HT1080 (cell line): ENCODE measurements around the gene GDF9. TPM values are rescaled to one million over a fixed set of nuclear protein-coding genes. Genes with fewer than 3 reads are reported as not detected.

ENCODE experiments used
- DNase-seq: peaks from one replicate; pipeline ENCODE4 v3.0.0-alpha.2; 2015; ENCODE audit warnings: low read depth
- total RNA-seq: library from RNA; depleted of rRNA; stranded (reverse); fragments of >200 nt; shearing (Covaris generic); gene quantifications from 2 replicates; pipeline ENCODE4 v1.2.3, GENCODE V29; 2014

The GDF9 gene
- total RNA-seq, 1 experiment from 2014 or later = 0.21 TPM

DNA sequence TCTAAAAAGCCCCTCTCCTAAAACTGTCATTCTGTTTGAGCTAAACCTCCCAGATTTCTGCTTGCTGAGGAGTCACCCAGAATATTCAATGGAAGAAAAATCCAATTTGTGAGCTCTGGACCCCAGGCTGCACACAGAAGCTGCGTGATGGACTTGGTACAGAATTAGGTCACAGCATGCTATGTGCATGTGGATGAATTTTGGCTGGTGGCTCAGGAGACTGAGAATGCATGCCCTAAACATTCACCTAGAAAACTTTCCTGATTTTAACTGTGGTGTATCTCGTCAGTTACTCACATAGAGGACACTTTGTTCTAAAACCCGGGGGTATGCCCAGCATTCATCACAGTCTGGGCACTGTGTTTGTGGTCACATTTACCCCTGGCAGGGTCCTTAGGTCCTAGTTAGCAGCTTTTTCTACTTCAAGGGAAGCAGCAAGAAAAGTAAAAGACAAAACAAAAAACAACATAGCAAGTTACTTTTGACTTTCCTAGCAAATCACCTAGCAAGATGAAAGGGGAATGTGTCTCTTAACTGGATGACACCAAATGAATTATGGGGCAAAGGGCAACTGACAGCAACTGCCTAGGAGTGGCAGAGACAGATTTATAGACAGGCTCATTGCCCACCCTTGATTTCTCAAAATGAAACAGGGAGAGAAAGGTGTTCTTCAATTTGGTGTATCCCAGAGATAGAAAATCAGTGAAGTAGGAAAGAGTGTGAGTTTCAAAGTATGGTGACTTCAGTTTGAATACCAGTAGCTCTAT lies 27.6 kb downstream of the GDF9 start:
- no peak for DNase-seq

DNA sequence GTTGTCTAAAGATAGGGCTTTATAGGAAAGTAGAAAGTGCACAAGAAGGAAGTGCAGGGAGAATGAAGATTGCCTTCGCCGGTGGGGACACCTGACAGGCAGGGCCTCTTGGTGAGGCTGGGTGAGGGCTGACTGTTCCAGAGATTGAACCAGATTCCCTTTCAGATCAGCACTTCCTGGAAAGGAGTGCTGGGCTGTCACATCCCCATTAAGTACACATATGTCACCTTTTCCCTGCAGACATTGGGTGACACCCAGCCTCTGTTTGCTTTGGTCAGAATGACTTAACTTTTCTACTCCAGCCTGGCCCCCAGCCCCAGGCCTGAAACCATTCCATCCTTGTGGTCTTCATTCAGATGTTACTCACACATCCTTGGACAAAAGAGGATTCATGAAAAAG lies 28.4 kb downstream of the GDF9 start:
- DNase-seq = no peak

DNA sequence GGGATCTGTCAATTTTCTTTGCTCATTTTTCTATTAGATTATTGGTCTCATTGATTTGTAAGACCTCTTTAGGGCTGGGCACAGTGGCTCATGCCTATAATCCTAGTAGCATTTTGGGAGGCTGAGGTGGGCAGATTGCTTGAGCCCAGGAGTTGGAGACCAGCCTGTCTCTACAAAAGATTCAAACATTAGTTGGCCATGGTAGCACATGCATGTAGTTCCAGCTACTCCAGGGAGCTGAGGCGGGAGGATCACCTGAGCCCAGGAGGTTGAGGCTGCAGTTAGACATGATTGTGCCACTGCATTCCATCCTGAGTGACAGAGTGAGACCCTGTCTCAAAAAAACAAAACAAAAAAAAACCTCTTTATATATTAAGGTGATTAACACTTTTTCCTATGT lies 29.4 kb downstream of the GDF9 start:
- no peak for DNase-seq

DNA sequence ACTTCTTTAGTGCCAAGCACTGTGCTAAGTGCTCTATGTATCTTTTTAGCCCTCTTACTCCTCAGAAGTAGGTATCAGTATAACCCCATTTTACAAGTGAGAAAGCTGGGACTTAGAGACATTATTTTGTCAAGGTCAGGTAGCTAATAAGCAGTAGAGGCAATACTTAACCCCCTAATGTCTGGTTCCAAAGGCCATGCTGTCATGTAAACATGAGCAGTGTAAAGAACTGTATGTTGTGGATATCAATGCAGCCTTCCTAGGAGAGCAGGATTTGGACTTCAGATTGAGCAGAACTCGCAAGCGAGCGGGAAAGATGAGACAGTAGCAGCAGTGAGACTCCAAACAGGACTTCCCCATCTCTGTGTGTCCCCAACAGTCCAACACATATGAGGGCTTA lies 32.2 kb downstream of the GDF9 start:
- no peak for DNase-seq

DNA sequence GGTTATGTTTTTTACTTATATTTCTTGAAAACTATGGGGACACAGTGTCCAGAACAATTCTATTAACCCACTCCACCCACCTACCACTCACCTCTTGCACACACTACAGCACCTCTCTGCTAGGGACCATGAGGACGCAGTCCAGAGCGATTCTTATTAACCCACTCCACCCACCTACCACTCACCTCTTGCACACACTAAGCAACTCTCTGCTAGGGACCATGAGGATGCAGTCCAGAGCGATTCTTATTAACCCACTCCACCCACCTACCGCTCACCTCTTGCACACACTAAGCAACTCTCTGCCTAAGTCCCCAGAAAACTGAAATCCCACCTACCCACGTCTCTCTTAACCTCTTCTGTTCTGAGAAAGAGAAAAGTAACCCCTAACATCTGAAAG lies 33.7 kb downstream of the GDF9 start:
- no peak for DNase-seq

DNA sequence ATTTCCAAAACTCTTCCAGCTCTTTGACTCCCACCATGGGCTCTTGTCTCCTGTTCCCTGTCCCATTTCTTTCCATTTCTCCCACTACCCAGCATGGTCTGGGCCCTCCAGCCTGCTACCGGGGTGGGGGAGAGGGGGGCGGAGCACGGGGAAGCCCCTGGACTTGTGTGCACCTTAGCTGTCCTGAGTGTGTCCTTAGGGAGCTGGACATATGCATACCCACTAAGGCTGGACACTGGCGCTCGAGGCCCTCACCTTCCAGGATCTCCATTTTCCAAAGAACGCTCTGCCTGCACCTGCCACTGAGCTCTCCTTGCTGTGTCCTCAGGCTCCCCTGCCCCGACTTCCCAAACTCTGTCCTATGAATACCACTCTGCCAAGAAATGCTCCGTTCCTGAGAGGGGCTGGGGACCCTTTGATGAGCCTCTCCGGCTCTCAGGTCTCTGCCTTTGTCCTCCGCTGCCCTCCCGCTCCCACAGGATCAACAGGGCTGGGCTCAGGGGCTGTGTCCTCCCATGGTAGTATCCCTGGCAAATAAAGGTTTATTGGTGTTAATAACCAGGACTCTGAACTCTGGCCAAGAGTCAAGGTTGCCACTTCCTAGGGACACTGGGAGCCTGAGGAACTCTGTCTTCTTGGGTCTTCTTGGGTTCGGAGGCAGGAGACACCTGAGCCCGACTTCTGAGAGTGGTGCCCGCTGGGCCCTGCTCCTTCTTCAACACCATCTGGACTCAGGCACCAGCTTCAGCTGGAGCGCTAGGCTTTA lies 35.0 kb downstream of the GDF9 start:
- no peak for DNase-seq

DNA sequence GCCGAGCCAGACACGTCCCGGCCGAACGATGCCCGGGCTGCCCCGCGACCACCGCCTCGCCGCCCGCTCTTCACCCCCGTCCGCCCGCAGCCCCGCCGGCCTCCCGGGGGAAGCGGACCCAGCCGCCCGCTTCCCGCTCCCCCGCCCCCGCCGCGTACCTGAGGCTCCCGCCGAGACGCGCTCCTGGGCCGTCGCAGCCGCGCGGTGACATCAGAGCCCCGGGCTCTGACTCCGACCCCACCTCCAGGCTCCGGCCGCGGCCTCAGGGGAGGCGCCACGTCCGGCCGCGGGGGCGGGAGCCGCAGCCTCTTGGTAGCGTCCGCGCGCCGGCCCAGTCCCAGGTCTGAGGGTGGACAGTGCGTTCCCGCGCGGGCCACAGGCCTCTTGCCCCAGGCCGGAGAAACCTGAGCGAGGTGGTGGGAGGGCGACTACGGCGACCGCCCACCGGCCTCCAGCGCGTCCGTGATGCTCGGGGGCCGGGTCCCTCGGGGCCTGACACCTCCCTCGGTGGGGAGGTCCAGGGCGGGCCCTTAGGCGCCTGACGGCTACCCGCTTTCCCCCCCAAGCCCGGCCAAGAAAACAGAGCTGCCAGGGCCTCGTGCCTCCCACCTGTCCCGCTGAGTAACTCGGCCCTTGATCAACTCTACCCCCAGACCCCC lies 35.7 kb downstream of the GDF9 start, which contains the start of gene SHROOM1:
TSS of gene SHROOM1 (minus strand) at position 212 of the 659 bp plus-strand sequence. CDS start 4,507 bp downstream, outside the sequence.
- DNase-seq = peak; percentile 55

DNA sequence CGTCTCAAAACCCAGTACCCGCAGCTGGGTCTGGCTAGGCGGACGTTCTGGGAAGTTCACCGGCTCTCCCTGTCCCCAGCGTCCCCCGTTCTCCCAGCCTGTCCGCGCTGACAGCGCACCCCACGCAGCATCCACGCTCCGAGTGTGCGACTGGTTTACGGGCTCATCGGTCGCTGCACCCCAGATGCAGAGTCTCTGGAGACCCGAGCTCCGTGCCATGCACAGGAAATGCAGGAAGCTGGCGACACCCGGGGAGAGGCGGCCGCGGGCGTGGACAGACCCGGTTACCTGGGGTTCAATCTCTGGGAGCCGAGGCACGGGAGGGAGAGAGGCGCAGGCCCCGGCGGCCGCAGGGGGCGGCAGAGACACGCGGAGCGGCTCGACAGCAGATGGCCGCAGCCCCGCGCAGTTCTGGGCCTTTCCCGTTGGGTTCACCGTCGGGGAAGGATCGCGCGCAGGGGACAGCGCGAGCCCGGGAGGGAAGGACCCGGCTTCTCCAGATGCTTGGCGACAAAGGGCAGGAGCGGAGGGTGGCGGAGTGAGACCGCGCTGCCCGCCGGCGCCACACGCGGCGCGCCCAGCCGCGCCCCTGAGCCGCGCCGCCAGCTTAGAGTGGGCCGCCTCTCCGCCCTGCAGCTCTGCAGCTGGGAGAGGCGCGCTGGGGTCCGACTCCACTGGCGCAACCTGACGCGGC lies 36.4 kb downstream of the GDF9 start:
- peak; percentile 66 for DNase-seq

DNA sequence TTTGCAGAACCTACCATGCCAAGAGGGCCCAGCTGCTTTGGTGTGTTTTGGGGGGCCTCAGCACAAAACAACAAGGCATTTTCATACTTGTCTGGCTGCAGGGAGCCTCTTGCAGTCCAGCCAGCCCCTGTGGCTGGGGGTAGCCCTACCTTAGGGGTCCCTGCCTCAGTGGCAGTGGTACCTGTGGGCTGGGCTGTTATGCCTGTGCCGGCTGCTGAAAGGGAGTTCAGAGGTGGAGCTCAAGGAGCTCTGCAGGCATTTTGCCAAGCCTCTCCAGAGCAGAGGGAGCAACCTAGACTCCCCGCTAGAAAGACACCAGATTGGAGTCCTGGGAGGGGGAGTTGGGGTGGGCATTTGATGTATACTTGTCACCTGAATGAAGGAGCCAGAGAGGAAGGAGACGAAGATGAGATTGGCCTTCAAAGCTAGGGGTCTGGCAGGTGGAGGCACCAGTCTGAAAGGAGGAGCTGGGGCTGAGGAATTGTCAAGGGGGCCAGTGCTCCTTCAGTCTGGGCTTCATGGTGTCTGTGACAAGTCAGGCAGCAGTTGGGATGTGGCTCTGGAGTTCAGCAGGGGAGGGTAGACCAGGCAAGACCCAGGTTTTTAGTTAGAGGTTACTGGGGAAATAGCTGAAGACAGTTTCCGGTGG lies 37.3 kb downstream of the GDF9 start:
- DNase-seq = no peak

DNA sequence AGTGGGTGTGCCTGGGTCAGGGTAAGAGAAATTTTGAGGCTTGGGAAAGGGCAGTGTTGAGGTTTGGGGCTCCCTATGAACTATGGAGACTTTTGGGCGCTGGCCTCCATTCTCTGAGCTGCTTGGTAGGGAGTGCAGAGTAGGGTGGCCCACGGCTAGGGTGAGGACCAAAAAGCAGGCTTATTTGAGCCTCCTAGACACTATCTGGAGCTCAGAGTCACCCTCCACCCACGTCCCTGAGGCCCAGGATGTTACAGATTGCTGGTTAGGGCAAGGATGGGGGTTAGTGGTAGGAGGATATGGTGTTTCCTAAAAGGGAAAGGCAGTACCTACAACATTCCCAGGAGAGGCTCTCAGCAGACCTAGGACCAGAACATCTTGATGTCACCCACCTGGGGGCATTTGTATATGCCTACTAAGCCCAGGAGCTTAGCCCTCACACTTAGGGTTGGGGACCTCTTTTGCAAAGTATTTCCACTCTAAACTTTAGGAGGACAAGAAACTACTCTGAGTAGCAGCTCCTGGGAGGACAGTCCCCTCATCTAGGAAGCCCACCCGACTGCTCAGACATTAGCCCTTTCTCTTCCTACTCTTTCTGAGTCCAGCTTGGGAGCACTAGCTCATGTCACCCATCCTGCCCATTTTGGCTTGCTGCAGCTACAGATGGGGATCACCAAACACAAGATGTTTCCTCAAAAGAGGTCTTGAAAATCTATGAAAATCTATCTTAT lies 38.2 kb downstream of the GDF9 start:
- DNase-seq = no peak

DNA sequence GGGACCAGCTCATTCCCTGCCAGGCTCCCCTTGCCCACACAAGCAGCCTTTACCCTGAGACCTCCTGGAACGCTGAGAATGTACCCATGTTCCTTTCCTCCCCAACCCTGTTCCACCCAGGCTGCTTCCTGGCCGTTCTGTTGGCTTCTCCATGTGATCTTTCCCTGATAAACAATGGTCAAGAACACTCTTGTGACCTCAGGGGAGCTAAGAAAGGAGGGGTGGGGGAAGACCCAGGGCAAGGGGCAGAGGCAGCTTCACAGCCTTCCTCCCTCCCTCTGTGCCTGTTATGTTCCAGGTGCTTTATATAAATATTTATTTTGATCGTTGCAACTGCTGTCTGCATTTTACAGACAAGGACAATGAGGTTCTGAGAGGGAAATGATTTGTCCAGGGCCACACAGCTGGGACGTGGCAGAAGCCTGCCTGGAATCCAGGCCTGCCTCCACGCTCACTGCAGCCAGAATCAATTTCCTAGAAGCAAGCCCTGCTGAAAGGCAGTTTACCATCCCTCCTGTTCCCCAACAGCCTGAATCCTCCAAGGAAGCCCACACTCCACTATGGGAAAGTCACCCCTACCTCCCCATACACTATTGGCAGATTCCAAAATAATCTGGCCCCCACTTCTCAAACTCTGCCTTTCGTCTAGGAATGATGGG lies 39.7 kb downstream of the GDF9 start:
- no peak for DNase-seq

DNA sequence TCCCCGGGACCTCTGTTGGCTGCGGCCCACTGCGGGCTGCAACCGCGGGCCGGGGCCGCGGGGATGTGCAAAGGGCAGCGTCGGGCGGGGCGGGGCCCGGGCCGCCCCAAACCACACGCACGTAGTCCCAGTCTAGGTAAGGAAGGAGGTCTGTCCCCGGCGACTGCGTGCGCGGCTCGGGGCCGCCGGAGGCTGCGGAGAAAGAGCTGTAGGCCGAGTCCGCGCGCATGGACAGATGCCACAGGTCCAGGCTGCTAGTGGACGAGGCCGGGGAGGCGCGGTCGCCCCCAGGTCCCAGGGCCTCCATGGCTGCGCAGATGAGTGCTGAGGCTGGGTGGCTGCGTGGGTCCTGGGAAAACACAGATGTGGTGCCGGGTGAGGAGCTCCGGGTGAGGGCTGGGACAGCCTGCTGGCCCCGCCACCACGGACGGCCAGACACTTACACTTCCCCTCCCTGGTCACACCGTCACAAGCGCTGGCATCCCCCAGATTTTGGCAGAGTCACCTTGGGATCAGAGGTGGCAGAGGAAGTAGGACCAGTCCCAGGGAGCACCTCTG lies 40.4 kb downstream of the GDF9 start:
- no peak for DNase-seq

DNA sequence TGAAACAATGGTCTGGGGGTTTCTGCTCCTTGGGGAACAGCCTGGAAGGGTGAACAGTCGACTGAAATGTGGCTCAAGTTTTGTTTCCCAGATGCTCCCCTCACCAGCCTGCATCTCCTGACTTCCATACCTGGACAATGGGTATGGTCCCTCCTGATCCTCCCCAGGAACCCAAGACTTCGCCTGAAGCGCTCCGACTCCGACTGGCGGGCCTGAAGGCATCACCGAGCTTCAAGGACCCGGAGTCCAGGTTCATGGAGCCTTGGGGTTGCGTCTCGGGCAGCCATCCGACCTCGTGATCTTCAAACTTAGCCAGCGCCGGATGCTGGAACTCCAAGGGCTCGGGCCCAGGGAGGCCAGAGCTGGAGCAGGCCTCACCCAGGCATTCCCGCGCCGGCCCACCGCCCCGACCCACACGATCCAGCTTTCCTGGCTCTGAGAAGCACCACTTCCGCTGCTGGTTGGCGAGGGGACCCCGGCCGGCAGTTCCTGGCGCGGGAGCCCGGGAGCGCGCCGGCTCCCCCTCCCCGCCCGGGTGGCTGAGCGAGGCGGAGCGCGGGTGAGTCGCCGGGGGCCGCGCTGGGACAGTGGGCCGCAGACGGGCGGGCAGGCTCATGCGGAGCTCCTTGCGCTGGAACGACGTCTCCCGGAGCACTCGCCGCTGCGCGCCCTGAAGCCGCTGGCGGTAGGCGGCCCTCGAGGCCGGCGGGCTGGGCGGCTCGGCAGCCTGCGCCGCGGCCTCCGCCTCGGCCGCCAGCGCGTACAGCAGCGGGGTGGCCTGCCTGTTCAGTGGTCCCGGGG lies 41.0 kb downstream of the GDF9 start:
- DNase-seq = no peak

DNA sequence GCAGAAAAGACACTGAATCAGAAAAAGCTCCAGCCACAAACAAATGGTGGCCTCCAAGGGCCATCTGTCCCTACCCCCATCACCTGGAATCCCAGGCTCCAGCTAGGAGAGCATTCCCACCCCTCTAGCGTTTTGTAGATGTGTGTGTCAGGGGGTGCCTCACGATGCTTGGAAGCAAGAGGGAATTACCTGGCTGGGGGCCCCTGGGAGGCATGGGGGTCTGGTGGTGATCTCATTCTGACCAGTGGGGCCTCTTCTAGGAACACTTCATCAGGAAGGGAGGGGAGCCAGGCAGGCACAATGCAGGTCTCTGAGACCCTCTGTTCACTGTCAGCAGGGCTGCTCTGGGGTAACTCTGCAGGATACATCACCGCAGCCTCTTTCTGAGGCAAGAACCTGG lies 41.8 kb downstream of the GDF9 start:
- no peak for DNase-seq

DNA sequence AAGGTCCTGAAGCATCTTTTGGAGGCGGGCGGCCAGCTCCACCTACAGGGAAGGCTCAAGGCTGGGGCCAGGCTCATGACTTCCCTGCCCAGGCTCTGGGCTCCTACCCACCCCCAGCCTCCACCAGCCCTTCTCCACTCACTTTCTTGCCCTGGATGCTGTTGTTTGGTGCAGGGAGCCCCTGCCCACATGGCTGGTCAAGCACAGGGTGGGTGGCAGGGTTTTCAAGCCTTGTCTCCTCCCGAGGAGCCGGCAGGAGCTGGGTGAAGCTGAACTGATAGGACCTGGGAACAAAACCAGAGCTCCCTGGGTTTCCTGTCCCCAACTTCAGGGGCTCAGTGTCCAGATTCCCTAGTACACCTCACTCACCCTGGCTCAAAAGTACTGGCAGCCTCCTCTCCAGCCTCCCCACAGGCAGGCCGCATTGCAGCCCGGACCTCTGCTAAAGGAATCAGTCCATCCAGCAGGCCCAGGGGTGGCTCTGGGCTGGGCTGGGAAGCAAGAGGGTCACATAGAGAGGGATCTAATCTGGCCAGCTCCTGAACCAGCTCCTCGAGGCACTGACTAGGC lies 42.7 kb downstream of the GDF9 start:
- no peak for DNase-seq

DNA sequence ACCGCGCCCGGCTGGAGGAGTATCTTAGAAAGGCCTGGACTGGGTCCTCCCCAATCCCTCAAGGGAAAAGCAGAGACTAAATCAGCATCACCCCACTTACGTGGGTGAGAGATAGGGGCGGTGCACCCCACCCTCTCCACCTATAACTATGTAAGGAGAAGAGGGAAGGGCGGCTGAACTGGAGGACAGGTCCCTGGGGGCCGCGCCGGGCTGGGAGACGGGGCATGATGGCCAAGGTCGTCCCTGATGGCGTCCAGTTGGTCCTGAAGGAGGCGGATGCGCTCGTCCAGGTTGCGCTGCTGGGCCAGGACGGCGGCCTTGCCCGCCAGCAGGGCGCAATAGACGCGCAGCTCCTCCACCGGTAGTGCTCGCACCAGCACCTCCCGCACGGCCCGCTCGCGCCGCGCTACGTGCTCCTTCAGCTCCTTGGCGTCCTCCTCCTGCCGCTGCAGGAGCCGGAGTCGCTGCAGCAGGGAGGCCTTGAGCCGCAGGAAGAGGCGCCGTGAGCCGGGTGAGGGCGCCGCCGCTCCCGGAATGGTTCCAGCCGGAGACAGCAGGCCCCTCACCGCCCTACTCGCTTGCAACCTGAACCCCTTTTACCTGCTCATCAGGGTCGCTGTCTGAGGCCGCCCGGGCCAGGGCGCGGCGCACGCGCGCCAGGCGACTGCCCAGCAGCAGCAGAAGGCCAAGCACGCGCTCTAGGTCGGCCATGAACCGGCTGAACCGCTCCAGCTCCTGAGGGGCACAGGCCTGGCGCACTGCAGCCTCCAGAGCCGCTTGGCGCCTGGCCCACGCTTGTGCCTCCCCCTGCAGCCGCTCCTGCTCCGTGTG lies 43.4 kb downstream of the GDF9 start:
- no peak for DNase-seq

DNA sequence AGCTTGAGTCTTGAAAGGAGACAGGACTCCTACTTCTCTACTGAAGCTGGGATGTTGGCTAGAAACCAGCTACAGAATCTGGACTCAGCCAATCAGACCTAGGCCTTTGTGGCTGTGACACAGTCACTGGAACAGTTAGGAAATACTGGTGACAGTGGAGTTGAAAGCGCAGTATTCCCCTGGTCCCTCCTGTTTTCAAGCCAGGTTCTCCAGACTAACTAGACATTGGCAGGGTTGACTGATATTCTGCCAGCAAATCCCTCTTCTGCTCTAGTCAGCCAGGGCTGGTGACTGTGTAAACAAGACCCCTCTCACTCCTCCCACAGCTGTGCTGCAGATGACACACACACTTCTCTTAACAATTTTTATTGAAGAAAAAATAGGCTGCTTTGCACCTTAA lies 44.5 kb downstream of the GDF9 start:
- peak; percentile 28 for DNase-seq
